ENCODE results near the gene BICDL2. TPM values are rescaled to one million over a fixed set of nuclear protein-coding genes. Genes with fewer than 3 reads are reported as not detected.

BICDL2 gene
- total RNA-seq, 2 experiments from 2014 or later, result not detected

- peaks cover 21% of the 10 kb centered on the region for H3K36me3 Mint-ChIP-seq (ENCODE audit: low read depth)
- peak overlapping the region; percentile 81 for H3K4me3 Mint-ChIP-seq
- H3K9me3 Mint-ChIP-seq, result no peaks in the 10 kb centered on the region
- no peaks in the 10 kb centered on the region for H3K27me3 Mint-ChIP-seq (ENCODE audit: low read depth)
- intact Hi-C loops (cut with micrococcal nuclease), result loop anchor here (2.0 kb wide), 3 partner anchors 17 to 77 kb away; partner anchors contain the start of genes HCFC1R1 and KREMEN2
- no peak overlapping the region for H3K27ac Mint-ChIP-seq
- CTCF ChIA-PET, result interaction anchor here (1.1 to 2.5 kb wide), 4 partner anchors 10 to 148 kb away, joined by 3 to 9 read pairs (median 4); no protein-coding TSS in a partner anchor
- H3K4me1 Mint-ChIP-seq (ENCODE audit: low read depth), result peaks cover 14% of the 10 kb centered on the region
- DNase-seq, result no peak
Measured at GRCh38 chr16:2981899-2982250, 54.9 kb downstream of the BICDL2 start.

GRCh38 chr16:2981177-2981898 is 55.4 kb downstream of the BICDL2 start:
- Mint-ChIP-seq H3K9me3 (no peaks in the 10 kb centered on the region), H3K27me3 (ENCODE audit: low read depth) (no peaks in the 10 kb centered on the region), H3K36me3 (ENCODE audit: low read depth) (peaks cover 23% of the 10 kb centered on the region), H3K27ac (peak overlapping the region; percentile 84), H3K4me3 (peak overlapping the region; percentile 81), H3K4me1 (ENCODE audit: low read depth) (peaks cover 14% of the 10 kb centered on the region)
- CTCF ChIA-PET, result interaction anchor here (0.8 to 2.5 kb wide), 5 partner anchors 9 to 149 kb away, joined by 3 to 12 read pairs (median 5); no protein-coding TSS in a partner anchor
- intact Hi-C loops (cut with micrococcal nuclease), result loop anchor here (2.0 kb wide), 2 partner anchors 17 to 41 kb away; partner anchors contain the start of genes HCFC1R1 and KREMEN2
- no peak for DNase-seq

- CTCF ChIA-PET, result interaction anchor here (0.6 to 2.5 kb wide), 8 partner anchors 9 to 847 kb away, joined by 3 to 12 read pairs (median 4); no protein-coding TSS in a partner anchor
- intact Hi-C loops (cut with micrococcal nuclease), result loop anchor here (1.0 to 2.0 kb wide), 3 partner anchors 10 to 42 kb away; partner anchors contain the start of genes HCFC1R1 and KREMEN2
- no peaks in the 10 kb centered on the region for H3K9me3 Mint-ChIP-seq
- peak; percentile 95 for DNase-seq
- H3K27me3 Mint-ChIP-seq (ENCODE audit: low read depth), result no peaks in the 10 kb centered on the region
- peak within 1 kb of the TSS; percentile 84 for H3K27ac Mint-ChIP-seq
- H3K4me3 Mint-ChIP-seq, result peak within 1 kb of the TSS; percentile 81
- H3K36me3 Mint-ChIP-seq (ENCODE audit: low read depth), result peaks cover 29% of the 10 kb centered on the region
- H3K4me1 Mint-ChIP-seq (ENCODE audit: low read depth), result peaks cover 14% of the 10 kb centered on the region
Measured at GRCh38 chr16:2980227-2981176, 56.2 kb downstream of the BICDL2 start, which contains the start of gene PKMYT1. Gene PKMYT1 (minus strand): TSS chr16:2980446. CDS start chr16:2979657, 789 bp downstream.

- Mint-ChIP-seq H3K27me3 (ENCODE audit: low read depth) (no peaks in the 10 kb centered on the region), H3K36me3 (ENCODE audit: low read depth) (peaks cover 32% of the 10 kb centered on the region), H3K27ac (peak overlapping the region; percentile 64), H3K4me1 (ENCODE audit: low read depth) (peaks cover 14% of the 10 kb centered on the region), H3K9me3 (no peaks in the 10 kb centered on the region), H3K4me3 (peak overlapping the region; percentile 81)
- peak; percentile 55 for DNase-seq
- intact Hi-C loops (cut with micrococcal nuclease), result loop anchor here (1.0 to 2.0 kb wide), 3 partner anchors 9 to 43 kb away; partner anchors contain the start of genes HCFC1R1 and KREMEN2
- CTCF ChIA-PET, result interaction anchor here (0.6 to 2.1 kb wide), 2 partner anchors 16 to 17 kb away, joined by 3 to 12 read pairs; partner anchors contain the start of gene KREMEN2
Measured at GRCh38 chr16:2979669-2980226, 57.0 kb downstream of the BICDL2 start.

Other genes starting within 250 kb of the BICDL2 start
- under 1 TPM; 0.12 to 0.17 TPM for gene PRSS33, start 249.4 kb downstream of the BICDL2 start, total RNA-seq
- gene PRSS41, start 238.5 kb downstream of the BICDL2 start, total RNA-seq, result not detected
- gene PRSS21, start 219.7 kb downstream of the BICDL2 start, total RNA-seq, result 1 to 10 TPM; 3.3 to 4.1 TPM
- gene ZG16B, start 206.6 kb downstream of the BICDL2 start, total RNA-seq, result under 1 TPM; 0.22 to 0.64 TPM
- not detected for gene PRSS22, start 178.8 kb downstream of the BICDL2 start, total RNA-seq
- 10 to 100 TPM; 12.7 to 15.2 TPM for gene FLYWCH2, start 153.7 kb downstream of the BICDL2 start, total RNA-seq
- 10 to 100 TPM; 33.5 to 35.4 TPM for gene FLYWCH1, start 125.0 kb downstream of the BICDL2 start, total RNA-seq
- not detected for gene KREMEN2, start 72.7 kb downstream of the BICDL2 start, total RNA-seq
- 10 to 100 TPM; 25.8 to 28.2 TPM for gene PAQR4, start 67.6 kb downstream of the BICDL2 start, total RNA-seq
- 100 to 1,000 TPM; 128 to 136 TPM for gene PKMYT1, start 56.5 kb downstream of the BICDL2 start, total RNA-seq
- gene CLDN9, start 24.0 kb downstream of the BICDL2 start, total RNA-seq, result not detected
- not detected for gene CLDN6, start 18.8 kb downstream of the BICDL2 start, total RNA-seq
- under 1 TPM; 0.88 to 0.96 TPM for gene TNFRSF12A, start 16.6 kb downstream of the BICDL2 start, total RNA-seq
- gene HCFC1R1, start 13.0 kb downstream of the BICDL2 start, total RNA-seq, result 10 to 100 TPM; 22.6 to 26.8 TPM
- gene THOC6, start 12.9 kb downstream of the BICDL2 start, total RNA-seq, result 10 to 100 TPM; 40.6 to 41.0 TPM
- under 1 TPM; 0.29 to 0.37 TPM for gene MMP25, start 9.6 kb upstream of the BICDL2 start, total RNA-seq
- gene IL32, start 28.7 kb upstream of the BICDL2 start, total RNA-seq, result 100 to 1,000 TPM; 964 to 991 TPM
- gene ZSCAN10, start 62.4 kb upstream of the BICDL2 start, total RNA-seq, result under 1 TPM in 1 of 2 experiments, not detected in 1; 0.26 TPM
- gene ZNF205, start 75.6 kb upstream of the BICDL2 start, total RNA-seq, result under 1 TPM in 1 of 2 experiments, not detected in 1; 0.25 TPM
- gene ZNF213, start 98.1 kb upstream of the BICDL2 start, total RNA-seq, result 1 to 10 TPM; 6.1 to 6.5 TPM
- gene OR1F1, start 151.3 kb upstream of the BICDL2 start, total RNA-seq, result not detected
- 10 to 100 TPM in 1 of 2 experiments, 1 to 10 TPM in 1; 9.7 to 10.1 TPM for gene ZNF200, start 198.2 kb upstream of the BICDL2 start, total RNA-seq
- under 1 TPM; 0.07 TPM for gene MEFV, start 219.7 kb upstream of the BICDL2 start, total RNA-seq
- gene ZNF263, start 246.5 kb upstream of the BICDL2 start, total RNA-seq, result 10 to 100 TPM in 1 of 2 experiments, 1 to 10 TPM in 1; 9.1 to 12.2 TPM

Measured in activated naive CD4-positive, alpha-beta T cell treated with anti-CD3 and anti-CD28 coated beads for 36 hours (primary cell).